ELR (cell line): ENCODE measurements around the gene FER1L5.
A peak's percentile ranks its signal among the peaks of the same experiment; 100 is the strongest.

Experiments used
- DNase-seq: peaks from one replicate; pipeline ENCODE4 v3.0.0-alpha.2; 2015; ENCODE audit warnings: low read depth

FER1L5 gene

GRCh38 chr2:96698221-96698861 is 55.8 kb downstream of the FER1L5 start:
- no peak for DNase-seq

GRCh38 chr2:96699021-96699420 is 56.5 kb downstream of the FER1L5 start:
- no peak for DNase-seq

- DNase-seq: no peak
Measured at GRCh38 chr2:96699621-96700020, 57.1 kb downstream of the FER1L5 start.

- no peak for DNase-seq
Measured at GRCh38 chr2:96700086-96700485, 57.5 kb downstream of the FER1L5 start.

- no peak for DNase-seq
Measured at GRCh38 chr2:96701636-96702035, 59.1 kb downstream of the FER1L5 start.

- peak; percentile 17 for DNase-seq
Measured at GRCh38 chr2:96702098-96702785, 59.7 kb downstream of the FER1L5 start.

- DNase-seq: no peak
Measured at GRCh38 chr2:96703021-96703751, 60.6 kb downstream of the FER1L5 start.

- no peak for DNase-seq
Measured at GRCh38 chr2:96710985-96711384, 68.4 kb downstream of the FER1L5 start.

- DNase-seq: no peak
Measured at GRCh38 chr2:96715658-96716057, 73.1 kb downstream of the FER1L5 start.

GRCh38 chr2:96716388-96716787 is 73.8 kb downstream of the FER1L5 start:
- no peak for DNase-seq

GRCh38 chr2:96726131-96726530 is 83.6 kb downstream of the FER1L5 start:
- DNase-seq: no peak

- DNase-seq: no peak
Measured at GRCh38 chr2:96727431-96727830, 84.9 kb downstream of the FER1L5 start.

- DNase-seq: no peak
Measured at GRCh38 chr2:96729748-96730147, 87.2 kb downstream of the FER1L5 start.

GRCh38 chr2:96730212-96730611 is 87.6 kb downstream of the FER1L5 start:
- peak; percentile 14 for DNase-seq

GRCh38 chr2:96733931-96734330 is 91.4 kb downstream of the FER1L5 start:
- no peak for DNase-seq

GRCh38 chr2:96734880-96735583 is 92.5 kb downstream of the FER1L5 start:
- no peak for DNase-seq

- no peak for DNase-seq
Measured at GRCh38 chr2:96737251-96737650, 94.7 kb downstream of the FER1L5 start.

GRCh38 chr2:96737831-96738230 is 95.3 kb downstream of the FER1L5 start:
- DNase-seq: no peak

GRCh38 chr2:96739076-96739632 is 96.6 kb downstream of the FER1L5 start:
- peak; percentile 14 for DNase-seq

- peak; percentile 99 for DNase-seq
Measured at GRCh38 chr2:96739633-96740428, 97.3 kb downstream of the FER1L5 start, which contains the start of gene LMAN2L. Gene LMAN2L (minus strand): TSS chr2:96740064. CDS start chr2:96740040, 24 bp downstream.

- no peak for DNase-seq
Measured at GRCh38 chr2:96747061-96747617, 104.6 kb downstream of the FER1L5 start.
